Activated CD4-positive, alpha-beta T cell treated with anti-CD3 and anti-CD28 coated beads for 36 hours (primary cell): ENCODE measurements around the gene ALG1. TPM values are rescaled to one million over a fixed set of nuclear protein-coding genes. Genes with fewer than 3 reads are reported as not detected.

Experiments
- ATAC-seq: fragments of 200-7000 bp; cut with Tn5 transposase; one replicate; pipeline ENCODE4 v1.10.0; 2021; ENCODE audit warnings: mild to moderate bottlenecking, moderate library complexity
- CTCF ChIA-PET: fragments of 350-600 bp; sonication (Branson Sonifier 250); formaldehyde crosslinking; loops from one replicate; lab custom pipeline; 2021; ENCODE audit warnings: antibody characterized with exemption; lab: Charles Lee
- POLR2A ChIA-PET: fragments of 350-600 bp; sonication (Branson Sonifier 250); formaldehyde crosslinking; loops from one replicate; lab custom pipeline; 2021; ENCODE audit warnings: antibody characterized with exemption, inconsistent platforms; lab: Charles Lee
- DNase-seq: peaks from one replicate; pipeline ENCODE4 v3.0.0-alpha.2; 2020
- H3K27ac Mint-ChIP-seq: one replicate; pipeline ENCODE4 v1.8.0; 2021; ENCODE audit warnings: mixed read lengths
- H3K27me3 Mint-ChIP-seq: one replicate; pipeline ENCODE4 v1.8.0; 2021; ENCODE audit warnings: mixed read lengths
- H3K36me3 Mint-ChIP-seq: one replicate; pipeline ENCODE4 v1.8.0; 2021; ENCODE audit warnings: low read depth, mixed read lengths
- H3K4me1 Mint-ChIP-seq: one replicate; pipeline ENCODE4 v1.8.0; 2021; ENCODE audit warnings: mixed read lengths
- H3K4me3 Mint-ChIP-seq: one replicate; pipeline ENCODE4 v1.8.0; 2021; ENCODE audit warnings: mild to moderate bottlenecking, moderate library complexity, mixed read lengths
- H3K9me3 Mint-ChIP-seq: one replicate; pipeline ENCODE4 v1.8.0; 2021; ENCODE audit warnings: low read depth, mixed read lengths
- intact Hi-C, 2 experiments: fragments of 100-400 bp; cut with DNase I in 1 of 2; cut with micrococcal nuclease in 1 of 2; formaldehyde crosslinking; loops; one replicate each; pipeline versions ENCODE4 v1.14.2 to v1.15.1; 2022 to 2024; cut with DNase I, micrococcal nuclease
- total RNA-seq, 2 experiments: library from RNA; stranded (reverse); gene quantifications; one replicate each; pipeline ENCODE4 v1.2.3, GENCODE V29; 2021

The ALG1 gene
- total RNA-seq, 2 experiments from 2014 or later, result 15.7 to 18.1 TPM

DNA sequence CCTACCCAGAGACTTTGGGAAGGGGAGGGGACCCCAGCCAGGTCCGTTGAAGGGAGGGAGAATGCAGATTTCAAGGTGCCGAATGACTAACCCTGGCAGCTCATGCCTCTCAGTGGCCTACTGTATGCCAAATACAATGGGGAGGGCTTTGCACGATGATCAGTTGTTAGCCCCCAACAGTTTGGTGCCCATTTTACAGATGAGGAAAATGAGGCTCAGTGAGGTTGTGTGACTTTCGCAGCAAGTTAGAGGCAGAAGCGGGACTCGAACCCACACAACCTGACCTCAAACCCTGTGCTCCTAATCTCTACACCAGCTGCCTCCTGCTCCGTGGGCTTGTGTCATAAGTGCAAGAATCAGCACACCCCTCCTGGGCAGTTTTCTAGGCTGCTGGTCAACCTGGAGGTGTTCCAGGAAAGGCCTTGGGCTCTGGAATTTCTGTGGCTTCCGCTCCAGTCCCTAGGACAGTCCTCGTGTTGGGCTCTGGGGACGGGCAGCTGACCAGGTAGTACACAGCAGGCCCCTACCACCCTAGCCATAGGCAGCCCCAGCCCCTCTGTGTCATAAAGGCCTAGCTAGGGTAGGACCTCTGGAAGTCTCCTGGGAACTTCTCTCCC, 26.0 kb upstream of the ALG1 start:
- Mint-ChIP-seq H3K4me1 (peaks cover 2% of the 10 kb centered on the region), H3K9me3 (no peaks in the 10 kb centered on the region), H3K4me3 (no peak overlapping the region), H3K27ac (no peak overlapping the region), H3K27me3 (peaks cover 2% of the 10 kb centered on the region), H3K36me3 (no peaks in the 10 kb centered on the region)
- ChIA-PET CTCF (no interaction called here), POLR2A (interaction anchor here (0.7 kb wide), 1 partner anchor 8 kb away, joined by 3 read pairs; no protein-coding TSS in a partner anchor)
- no peak for ATAC-seq
- no peak for DNase-seq
- intact Hi-C loops, result no loop called here

DNA sequence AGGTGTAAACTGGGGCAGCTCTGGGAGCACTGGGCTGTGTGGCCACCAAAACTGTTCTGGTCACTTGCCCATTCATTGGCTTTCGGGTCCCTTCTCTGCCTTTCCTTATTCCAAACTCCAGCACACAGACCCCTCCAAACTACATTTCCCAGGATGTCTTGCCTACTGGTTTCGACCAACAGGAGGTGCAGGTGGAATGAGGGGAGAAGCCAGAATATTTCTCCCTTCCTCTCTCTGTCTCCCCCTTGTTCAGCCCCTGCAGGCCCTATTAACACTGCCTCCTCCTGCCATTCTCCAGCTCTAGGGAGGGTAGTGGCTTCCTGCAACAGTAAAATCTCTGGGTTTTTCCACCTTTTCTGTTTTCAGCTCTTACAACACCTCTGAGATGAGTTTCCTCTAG, 24.7 kb upstream of the ALG1 start:
- Mint-ChIP-seq H3K36me3 (no peaks in the 10 kb centered on the region), H3K9me3 (no peaks in the 10 kb centered on the region), H3K4me3 (no peak overlapping the region), H3K4me1 (no peaks in the 10 kb centered on the region), H3K27ac (no peak overlapping the region), H3K27me3 (no peaks in the 10 kb centered on the region)
- POLR2A ChIA-PET, result no interaction called here
- CTCF ChIA-PET, result interaction anchor here (0.5 kb wide), 1 partner anchor 726 kb away, joined by 4 read pairs; no protein-coding TSS in a partner anchor
- ATAC-seq, result no peak
- DNase-seq, result no peak
- intact Hi-C loops, result no loop called here

GRCh38 chr16:5054876-5055865, 16.5 kb upstream of the ALG1 start:
- ChIA-PET CTCF (no interaction called here), POLR2A (no interaction called here)
- H3K4me1 Mint-ChIP-seq, result no peaks in the 10 kb centered on the region
- H3K27ac Mint-ChIP-seq, result no peak overlapping the region
- H3K9me3 Mint-ChIP-seq, result no peaks in the 10 kb centered on the region
- H3K36me3 Mint-ChIP-seq, result no peaks in the 10 kb centered on the region
- H3K4me3 Mint-ChIP-seq, result no peak overlapping the region
- ATAC-seq (no peak), DNase-seq (no peak)
- H3K27me3 Mint-ChIP-seq, result no peaks in the 10 kb centered on the region
- intact Hi-C loops, result no loop called here

DNA sequence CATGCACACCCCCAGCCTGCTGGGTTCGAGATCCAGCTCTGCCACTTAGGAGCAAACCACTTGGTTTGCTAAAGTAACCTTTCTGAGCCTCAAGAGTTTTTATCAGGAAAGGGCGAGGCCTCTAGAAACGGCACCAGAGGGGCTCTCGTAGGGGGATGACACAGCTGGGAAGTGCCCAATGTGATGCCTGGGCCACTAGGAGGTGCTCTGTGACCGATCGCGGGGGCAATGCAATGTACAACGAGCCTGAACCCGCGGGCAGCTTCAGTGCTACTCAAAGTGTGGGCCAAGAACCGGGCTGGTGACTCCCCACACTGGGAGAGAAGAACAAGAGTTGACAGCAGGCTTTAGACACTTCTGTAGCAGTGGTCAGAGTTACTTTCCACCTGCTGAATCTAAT, 15.3 kb upstream of the ALG1 start:
- no peak overlapping the region for H3K27ac Mint-ChIP-seq
- ATAC-seq, result peak; percentile 93
- intact Hi-C loops, result loop anchor here (1.0 to 2.0 kb wide), 2 partner anchors 36 kb away; no protein-coding TSS in a partner anchor
- no peaks in the 10 kb centered on the region for H3K4me1 Mint-ChIP-seq
- no peaks in the 10 kb centered on the region for H3K9me3 Mint-ChIP-seq
- ChIA-PET CTCF (interaction anchor here (0.6 to 1.7 kb wide), 8 partner anchors 9 to 176 kb away, joined by 3 to 6 read pairs (median 4); no protein-coding TSS in a partner anchor), POLR2A (no interaction called here)
- no peaks in the 10 kb centered on the region for H3K36me3 Mint-ChIP-seq
- no peaks in the 10 kb centered on the region for H3K27me3 Mint-ChIP-seq
- peak; percentile 73 for DNase-seq
- no peak overlapping the region for H3K4me3 Mint-ChIP-seq

- H3K27me3 Mint-ChIP-seq, result no peaks in the 10 kb centered on the region
- no peak for ATAC-seq
- no peak for DNase-seq
- intact Hi-C loops, result no loop called here
- no peaks in the 10 kb centered on the region for H3K4me1 Mint-ChIP-seq
- CTCF ChIA-PET, result no interaction called here
- H3K9me3 Mint-ChIP-seq, result no peaks in the 10 kb centered on the region
- no peaks in the 10 kb centered on the region for H3K36me3 Mint-ChIP-seq
- H3K4me3 Mint-ChIP-seq, result no peak overlapping the region
- POLR2A ChIA-PET, result interaction anchor here (0.8 kb wide), 1 partner anchor 26 kb away, joined by 3 read pairs; no protein-coding TSS in a partner anchor
- H3K27ac Mint-ChIP-seq, result no peak overlapping the region
These were observed 13.2 kb upstream of the ALG1 start for GRCh38 chr16:5058476-5058875.

DNA sequence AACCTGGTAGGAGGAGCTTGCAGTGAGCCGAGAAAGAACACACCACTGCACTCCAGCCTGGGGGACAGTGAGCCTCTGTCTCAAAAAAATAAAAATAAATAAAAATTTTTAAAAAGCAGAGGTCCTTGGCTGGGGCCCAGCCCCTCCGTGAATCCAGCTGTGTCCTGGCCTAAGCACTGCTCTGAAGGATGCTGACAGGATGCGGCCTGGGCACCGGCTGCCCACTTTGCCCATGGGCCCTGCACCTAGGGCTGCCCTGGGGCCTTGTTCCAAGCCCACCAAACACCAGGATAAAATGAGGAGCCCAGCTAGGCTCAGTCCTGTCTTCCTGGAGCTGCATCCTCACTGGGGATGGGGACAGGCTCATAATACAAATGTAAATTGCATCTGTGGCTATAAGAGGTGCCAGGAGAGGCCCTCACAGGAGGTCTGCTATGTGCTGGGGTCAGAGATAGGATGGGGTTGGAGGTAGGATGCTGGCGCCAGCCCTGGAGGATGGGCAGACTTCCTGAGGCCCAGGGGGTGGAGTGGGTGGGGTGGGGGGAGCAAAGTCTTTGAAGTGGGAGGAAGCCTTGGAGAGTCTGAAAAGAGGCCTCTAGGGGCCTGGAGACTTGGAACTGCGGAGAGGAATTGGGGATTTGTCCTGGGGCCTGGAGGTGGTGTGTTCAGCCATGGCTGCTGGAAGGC, 12.1 kb upstream of the ALG1 start:
- DNase-seq, result no peak
- H3K4me3 Mint-ChIP-seq, result no peak overlapping the region
- no peaks in the 10 kb centered on the region for H3K4me1 Mint-ChIP-seq
- H3K27ac Mint-ChIP-seq, result no peak overlapping the region
- ChIA-PET POLR2A (no interaction called here), CTCF (no interaction called here)
- intact Hi-C loops, result no loop called here
- no peak for ATAC-seq
- H3K27me3 Mint-ChIP-seq, result no peaks in the 10 kb centered on the region
- H3K9me3 Mint-ChIP-seq, result no peaks in the 10 kb centered on the region
- H3K36me3 Mint-ChIP-seq, result no peaks in the 10 kb centered on the region

GRCh38 chr16:5060073-5060641, 11.5 kb upstream of the ALG1 start:
- H3K4me3 Mint-ChIP-seq, result no peak overlapping the region
- intact Hi-C loops, result no loop called here
- ATAC-seq (no peak), DNase-seq (no peak)
- no peaks in the 10 kb centered on the region for H3K9me3 Mint-ChIP-seq
- no peaks in the 10 kb centered on the region for H3K27me3 Mint-ChIP-seq
- POLR2A ChIA-PET, result no interaction called here
- H3K27ac Mint-ChIP-seq, result no peak overlapping the region
- H3K4me1 Mint-ChIP-seq, result no peaks in the 10 kb centered on the region
- CTCF ChIA-PET, result no interaction called here
- no peaks in the 10 kb centered on the region for H3K36me3 Mint-ChIP-seq

- CTCF ChIA-PET, result no interaction called here
- no peaks in the 10 kb centered on the region for H3K27me3 Mint-ChIP-seq
- H3K4me3 Mint-ChIP-seq, result no peak overlapping the region
- DNase-seq, result no peak
- no peaks in the 10 kb centered on the region for H3K9me3 Mint-ChIP-seq
- POLR2A ChIA-PET, result no interaction called here
- no peak for ATAC-seq
- H3K4me1 Mint-ChIP-seq, result no peaks in the 10 kb centered on the region
- H3K27ac Mint-ChIP-seq, result no peak overlapping the region
- intact Hi-C loops, result no loop called here
- no peaks in the 10 kb centered on the region for H3K36me3 Mint-ChIP-seq
These were observed 9.6 kb upstream of the ALG1 start for GRCh38 chr16:5062051-5062450.

- no peak overlapping the region for H3K4me3 Mint-ChIP-seq
- H3K4me1 Mint-ChIP-seq, result no peaks in the 10 kb centered on the region
- POLR2A ChIA-PET, result no interaction called here
- CTCF ChIA-PET, result no interaction called here
- ATAC-seq, result no peak
- no peak for DNase-seq
- H3K27ac Mint-ChIP-seq, result no peak overlapping the region
- H3K27me3 Mint-ChIP-seq, result no peaks in the 10 kb centered on the region
- intact Hi-C loops, result no loop called here
- no peaks in the 10 kb centered on the region for H3K9me3 Mint-ChIP-seq
- no peaks in the 10 kb centered on the region for H3K36me3 Mint-ChIP-seq
These were observed 8.6 kb upstream of the ALG1 start for GRCh38 chr16:5062790-5063765.

DNA sequence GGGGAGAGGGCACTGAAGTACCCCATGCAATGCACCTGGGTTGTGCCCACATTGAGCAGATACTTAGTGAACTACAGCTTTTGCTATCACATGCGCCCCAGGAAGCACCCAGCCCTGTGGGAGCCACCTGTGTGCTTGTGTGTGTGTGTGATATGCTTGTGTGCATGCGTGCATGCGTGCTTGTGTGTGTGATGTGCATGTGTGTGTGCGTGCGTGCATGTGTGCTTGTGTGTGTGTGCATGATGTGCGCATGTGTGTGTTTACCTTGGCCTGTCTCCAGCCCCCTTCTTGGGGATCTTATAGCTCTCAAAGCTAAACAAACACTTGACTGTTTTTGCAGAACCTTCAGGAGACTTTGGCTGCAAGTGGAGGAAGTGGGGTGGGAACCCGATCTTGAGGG, 6.7 kb upstream of the ALG1 start:
- CTCF ChIA-PET, result interaction anchor here (1.0 kb wide), 1 partner anchor 9 kb away, joined by 3 read pairs; no protein-coding TSS in a partner anchor
- intact Hi-C loops, result no loop called here
- DNase-seq (no peak), ATAC-seq (no peak)
- Mint-ChIP-seq H3K4me3 (no peak overlapping the region), H3K27me3 (no peaks in the 10 kb centered on the region), H3K9me3 (no peaks in the 10 kb centered on the region), H3K4me1 (no peaks in the 10 kb centered on the region), H3K27ac (no peak overlapping the region), H3K36me3 (no peaks in the 10 kb centered on the region)
- POLR2A ChIA-PET, result no interaction called here
